OCI-LY3 (cell line): ENCODE results near the gene ASS1.

Source experiments
- CTCF ChIP-seq: fragments of 200-600, 300-600 bp; sonication (generic); IDR thresholded peaks from 2 replicates; pipeline ENCODE4 v1.5.1; 2014; ENCODE audit warnings: antibody characterized with exemption, low read length, low read depth
- EZH2phosphoT487 ChIP-seq: fragments of 200-600 bp; shearing (Covaris generic); IDR thresholded peaks from 2 replicates; pipeline ENCODE4 v1.6.1; 2018; ENCODE audit warnings: antibody characterized with exemption, mixed run types, low read depth

- TF ChIP-seq CTCF (no peak), EZH2phosphoT487 (no peak)
Measured at GRCh38 chr9:130478152-130478551, 33.4 kb downstream of the ASS1 start.
